H1 (cell line): ENCODE measurements around the gene CLDN14. TPM values are rescaled to one million over a fixed set of nuclear protein-coding genes. Genes with fewer than 3 reads are reported as not detected.

Source experiments
- CHD7 ChIP-seq: fragments of 300-600 bp; sonication (generic); IDR thresholded peaks from 2 replicates; pipeline ENCODE4 v1.7.1; 2012; ENCODE audit warnings: low read length, moderate library complexity, mild to moderate bottlenecking, inconsistent platforms; ENCODE audit not compliant: insufficient replicate concordance
- CTBP2 ChIP-seq: IDR thresholded peaks from 2 replicates; pipeline ENCODE4 v1.7.0; 2011; ENCODE audit warnings: borderline replicate concordance, mild to moderate bottlenecking, moderate library complexity, mixed read lengths, low read length; ENCODE audit not compliant: insufficient read depth, insufficient read length
- CTCF ChIP-seq, 3 experiments: IDR thresholded peaks; 1 replicate in 2 of 3; 2 replicates in 1 of 3; pipeline versions ENCODE4 v1.5.1 to v1.6.1; 2011; ENCODE audit warnings: low read length in 3 of 3, mild to moderate bottlenecking in 3 of 3, inconsistent platforms in 2 of 3, low read depth in 1 of 3, moderate library complexity in 1 of 3; ENCODE audit not compliant: insufficient read depth in 1 of 3; ENCODE audit errors: control extremely low read depth in 1 of 3
- RNF2 ChIP-seq: fragments of 200-900, 300-1000 bp; sonication (generic); IDR thresholded peaks from 2 replicates; pipeline ENCODE4 v1.7.1; 2016; ENCODE audit warnings: borderline replicate concordance, low read depth, mild to moderate bottlenecking, antibody characterized with exemption, low read length; ENCODE audit not compliant: poor library complexity, severe bottlenecking; ENCODE audit errors: missing control alignments
- USF2 ChIP-seq: IDR thresholded peaks from 2 replicates; pipeline ENCODE4 v1.6.1; 2011; ENCODE audit warnings: low read length, improper control_type of control experiment
- YY1 ChIP-seq: IDR thresholded peaks from 2 replicates; pipeline ENCODE4 v1.6.1; 2011; ENCODE audit warnings: low read depth, mild to moderate bottlenecking, low read length
- polyA plus RNA-seq, 7 experiments: library from polyadenylated mRNA; depleted of rRNA in 3 of 7; stranded (reverse) in 5 of 7; unstranded in 2 of 7; fragments of >200 nt in 5 of 7; fragments of 200-250 nt in 2 of 7; gene quantifications; 1 replicate in 5 of 7; 2 replicates in 1 of 7; 4 replicates in 1 of 7; pipeline versions ENCODE4 v1.2.1 to v1.2.3, GENCODE V29; 2011 to 2013; ENCODE audit warnings: missing spikeins in 2 of 7, mixed read lengths in 2 of 7
- total RNA-seq: library from RNA; stranded (reverse); fragmentation: NEBNext Ultra II Directional; extraction: Animal tissue kit (Norgen Biotek cat#: 25700); gene quantifications from 2 replicates; pipeline ENCODE4 v1.2.1, GENCODE V29; 2021

The CLDN14 gene
- total and polyA plus RNA-seq, 2 of the 8 experiments (the other 6 are each of a cell fraction or from before 2014, with no cell fraction given), result 0.08 TPM; not detected in 1

GRCh38 chr21:36437745-36438128 is 42.2 kb downstream of the CLDN14 start (continued):
- no peak for TF ChIP-seq CHD7
- no peak for TF ChIP-seq YY1
- TF ChIP-seq CTBP2, result no peak
- TF ChIP-seq USF2, result no peak
- no peak for TF ChIP-seq CTCF (IDR thresholded peaks at IDR 0.05; ENCODE audit: control extremely low read depth in 1 of 3, insufficient read depth in 1 of 3, low read depth in 1 of 3, low read length in 3 of 3)
- TF ChIP-seq RNF2, result no peak
- TF ChIP-seq, all 59 proteins: peak for 0
